Ovary (tissue), 3 donors: ENCODE results near the gene PITPNB.

Source experiments
- POLR2A ChIP-seq: fragments of 450-650 bp; IDR thresholded peaks from one replicate; pipeline ENCODE4 v1.6.1; 2017; ENCODE audit warnings: antibody characterized with exemption, mild to moderate bottlenecking, moderate library complexity
- TF ChIP-seq, protein P1 (sequence below), 3 donors: fragments of 450-650 bp in 2 of 3; fragments of 200-600 bp in 1 of 3; IDR thresholded peaks; one replicate each; pipeline versions ENCODE4 v1.5.1 to v1.8.0; 2016 to 2022; ENCODE audit warnings: antibody characterized with exemption in 3 of 3, mild to moderate bottlenecking in 1 of 3
- donor health status: DM: no; HTN: no; CAD: no.

- TF ChIP-seq POLR2A = peak; percentile 85
- TF ChIP-seq, protein P1, sequence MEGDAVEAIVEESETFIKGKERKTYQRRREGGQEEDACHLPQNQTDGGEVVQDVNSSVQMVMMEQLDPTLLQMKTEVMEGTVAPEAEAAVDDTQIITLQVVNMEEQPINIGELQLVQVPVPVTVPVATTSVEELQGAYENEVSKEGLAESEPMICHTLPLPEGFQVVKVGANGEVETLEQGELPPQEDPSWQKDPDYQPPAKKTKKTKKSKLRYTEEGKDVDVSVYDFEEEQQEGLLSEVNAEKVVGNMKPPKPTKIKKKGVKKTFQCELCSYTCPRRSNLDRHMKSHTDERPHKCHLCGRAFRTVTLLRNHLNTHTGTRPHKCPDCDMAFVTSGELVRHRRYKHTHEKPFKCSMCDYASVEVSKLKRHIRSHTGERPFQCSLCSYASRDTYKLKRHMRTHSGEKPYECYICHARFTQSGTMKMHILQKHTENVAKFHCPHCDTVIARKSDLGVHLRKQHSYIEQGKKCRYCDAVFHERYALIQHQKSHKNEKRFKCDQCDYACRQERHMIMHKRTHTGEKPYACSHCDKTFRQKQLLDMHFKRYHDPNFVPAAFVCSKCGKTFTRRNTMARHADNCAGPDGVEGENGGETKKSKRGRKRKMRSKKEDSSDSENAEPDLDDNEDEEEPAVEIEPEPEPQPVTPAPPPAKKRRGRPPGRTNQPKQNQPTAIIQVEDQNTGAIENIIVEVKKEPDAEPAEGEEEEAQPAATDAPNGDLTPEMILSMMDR (IDR thresholded peaks at IDR 0.05) = no peak
Measured at GRCh38 chr22:27919222-27919941, at the start of gene PITPNB.
